Erythroblast (primary cell): ENCODE data around the gene TRPM8.

ENCODE experiments used
- GATA1 ChIP-seq: IDR thresholded peaks from 2 replicates; pipeline ENCODE4 v1.6.1; 2011; ENCODE audit warnings: low read depth, mild to moderate bottlenecking, control low read depth, low read length, moderate library complexity
- POLR2A ChIP-seq: IDR thresholded peaks from 2 replicates; pipeline ENCODE4 v1.6.1; 2011; ENCODE audit warnings: mild to moderate bottlenecking, low read length

DNA sequence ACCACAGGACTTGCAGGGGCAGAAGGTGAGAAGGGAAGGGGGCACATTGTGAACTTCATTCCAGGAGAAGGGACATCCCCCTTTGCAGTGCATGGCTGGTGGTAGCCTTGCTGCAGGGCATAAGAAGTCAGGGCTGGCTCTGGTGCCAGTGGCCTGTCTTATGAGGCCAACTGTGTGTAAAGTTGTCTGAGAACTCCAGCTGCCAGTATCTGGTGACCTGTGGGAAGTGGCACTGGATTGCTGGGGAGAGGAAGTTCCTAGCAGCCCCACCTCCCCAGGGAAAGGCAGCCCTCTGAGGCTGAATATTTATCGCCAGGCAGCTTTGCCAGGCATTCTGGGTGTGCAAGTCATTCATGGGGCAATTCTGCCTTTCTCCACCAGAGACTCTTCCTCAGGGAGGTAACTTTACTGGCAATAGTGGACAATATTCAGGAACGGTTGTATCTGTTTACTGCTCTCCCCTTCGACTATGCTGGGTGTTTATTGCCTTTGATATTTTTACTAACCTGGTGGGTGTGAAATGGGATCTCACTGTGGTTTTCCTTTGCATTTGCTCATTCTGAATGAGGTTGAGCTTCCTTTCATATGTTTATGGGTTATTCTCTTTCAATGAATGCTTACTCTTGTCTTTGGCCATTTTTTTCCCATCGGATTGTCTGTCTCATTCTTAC is 12.3 kb downstream of the TRPM8 start:
- no peak for TF ChIP-seq POLR2A
- TF ChIP-seq GATA1, result no peak
